ENCODE measurements around the gene NOL11. TPM values are rescaled to one million over a fixed set of nuclear protein-coding genes. Genes with fewer than 3 reads are reported as not detected.

Gene NOL11
- total and polyA plus RNA-seq, 2 of the 8 experiments (the other 6 are each of a cell fraction or from before 2014, with no cell fraction given), result 58.0 to 97.2 TPM

DNA sequence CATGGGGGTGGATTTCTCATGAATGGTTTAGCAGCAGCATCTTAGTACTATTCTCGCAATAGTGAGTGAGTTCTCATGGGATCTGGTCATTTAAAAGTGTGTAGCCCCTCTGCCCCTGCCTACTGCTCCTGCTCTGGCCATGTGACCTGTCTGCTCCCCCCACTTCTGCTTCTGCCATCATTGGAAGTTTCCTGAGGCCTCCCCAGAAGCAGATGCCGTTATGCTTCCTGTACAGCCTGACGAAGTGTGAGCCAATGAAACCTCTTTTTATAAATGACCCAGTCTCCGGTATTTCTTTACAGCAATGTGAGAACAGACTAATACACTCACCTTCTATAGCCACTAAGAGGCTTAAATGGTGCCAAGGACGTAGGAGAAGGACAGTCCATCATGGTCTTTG is 51.5 kb downstream of the NOL11 start (continued):
- TF ChIP-seq EP300 (IDR thresholded peaks at IDR 0.05; ENCODE audit: borderline replicate concordance in 1 of 2, low read depth in 2 of 2, low read length in 2 of 2) (no peak), KDM1A (IDR thresholded peaks at IDR 0.05; ENCODE audit: borderline replicate concordance, low read length) (no peak), KDM5A (IDR thresholded peaks at IDR 0.05; ENCODE audit: low read length) (no peak), SIX5 (IDR thresholded peaks at IDR 0.05; ENCODE audit: low read depth, low read length) (no peak), SRF (IDR thresholded peaks at IDR 0.05; ENCODE audit: low read depth, low read length) (no peak), CHD2 (IDR thresholded peaks at IDR 0.05; ENCODE audit: low read length) (no peak)
